HG03060 (cell line): ENCODE results near the gene TPP1.

Source experiments
- ATAC-seq: cut with Tn5 transposase; IDR thresholded peaks from one replicate; pipeline ENCODE4 v1.9.1; 2021; ENCODE audit warnings: low read depth, moderate number of reproducible peaks; ENCODE audit not compliant: unreplicated experiment

TPP1 gene

GRCh38 chr11:6648501-6648900, 29.3 kb upstream of the TPP1 start:
- no peak for ATAC-seq

DNA sequence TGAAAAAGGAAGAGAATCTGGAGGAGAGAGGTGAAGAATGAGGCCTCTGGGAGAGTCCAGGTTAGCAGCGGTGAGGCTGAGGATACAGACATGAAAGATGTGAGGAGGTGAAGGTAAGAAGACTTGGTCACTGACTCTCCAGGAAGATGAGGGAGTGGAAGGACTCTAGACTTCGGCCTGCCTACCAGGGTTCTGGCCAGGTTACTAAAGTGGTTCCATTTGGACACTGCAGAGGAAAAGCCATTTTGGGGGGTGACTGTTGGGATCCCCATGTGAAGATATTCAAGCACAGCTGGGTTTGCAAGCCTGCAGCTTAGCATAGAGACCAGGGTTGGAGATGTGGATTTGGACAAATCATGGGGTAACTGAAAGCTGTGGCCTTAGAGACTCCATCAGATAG, 28.6 kb upstream of the TPP1 start:
- ATAC-seq = no peak

DNA sequence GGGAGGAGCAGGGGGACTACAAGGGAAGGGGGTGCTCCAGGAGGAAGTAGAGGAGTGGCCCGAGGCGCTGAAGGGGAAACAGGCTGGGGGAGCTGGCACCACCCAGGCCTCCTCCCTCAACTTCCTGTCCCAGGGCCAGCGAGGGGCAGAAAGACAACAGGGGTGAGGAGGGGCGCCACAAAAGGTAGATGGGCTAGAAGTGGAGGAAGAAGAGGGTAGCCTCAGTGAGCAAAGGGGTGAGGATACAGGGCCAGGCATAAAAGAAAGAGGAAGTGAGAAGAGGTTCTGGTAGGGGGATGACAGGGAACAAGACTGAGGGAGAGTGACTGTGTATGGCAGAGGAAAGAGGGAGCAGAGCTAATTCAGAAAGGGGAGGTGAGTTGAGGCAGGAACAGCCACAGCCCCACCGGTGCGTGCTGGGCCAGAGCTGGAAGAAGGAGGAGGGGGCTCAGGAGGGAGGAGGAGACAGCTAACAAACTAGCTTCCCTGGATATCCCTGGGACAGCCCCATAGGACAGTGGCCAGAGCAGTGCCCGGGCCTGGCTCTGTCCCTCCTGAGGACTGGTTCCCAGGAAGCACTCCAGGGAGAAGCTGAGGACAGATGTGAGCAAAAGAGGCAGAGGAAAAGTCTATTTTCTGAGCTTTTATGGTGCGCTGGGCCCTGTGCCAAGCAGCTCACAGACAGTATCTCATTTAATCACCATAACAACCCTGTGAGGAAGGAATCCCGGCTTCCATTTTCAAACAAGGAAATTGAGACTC, 27.9 kb upstream of the TPP1 start:
- ATAC-seq = peak; percentile 85

DNA sequence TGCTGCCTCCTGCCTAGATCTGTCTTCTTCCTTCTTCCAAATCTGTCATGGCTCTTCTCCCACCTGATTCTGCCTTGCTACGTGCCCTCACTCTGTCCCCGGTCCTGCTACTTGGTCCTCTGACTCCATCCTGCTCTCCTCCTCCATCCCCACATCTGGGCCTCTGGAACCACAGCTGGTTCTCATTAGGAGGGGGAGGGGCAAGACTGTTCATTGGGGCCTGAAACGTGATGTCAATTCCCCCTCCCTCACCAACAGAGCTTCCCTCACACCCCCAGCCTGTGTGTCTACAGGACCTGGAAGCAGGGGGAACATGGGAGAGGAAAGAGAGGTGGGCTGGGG, 27.3 kb upstream of the TPP1 start:
- ATAC-seq = no peak

DNA sequence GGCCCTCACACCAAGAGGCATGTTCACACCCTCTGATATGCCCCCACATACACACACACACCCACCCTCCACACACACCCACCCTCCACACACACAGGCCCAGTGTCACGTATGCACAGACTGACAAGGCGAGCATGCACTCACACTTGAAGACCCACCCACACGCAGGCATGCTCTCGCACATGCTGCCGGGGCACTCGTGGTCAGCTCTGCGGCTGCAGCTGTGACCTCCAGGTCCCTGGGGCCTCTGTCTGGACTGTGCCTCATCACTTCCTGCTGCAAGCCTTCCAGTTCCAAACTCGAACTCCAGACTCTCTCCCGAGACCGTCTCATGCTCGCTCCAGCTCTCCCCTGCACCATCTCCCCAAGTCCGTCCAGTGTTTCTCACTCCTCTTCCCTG, 26.8 kb upstream of the TPP1 start:
- no peak for ATAC-seq

GRCh38 chr11:6642957-6643356, 23.7 kb upstream of the TPP1 start:
- ATAC-seq = no peak

DNA sequence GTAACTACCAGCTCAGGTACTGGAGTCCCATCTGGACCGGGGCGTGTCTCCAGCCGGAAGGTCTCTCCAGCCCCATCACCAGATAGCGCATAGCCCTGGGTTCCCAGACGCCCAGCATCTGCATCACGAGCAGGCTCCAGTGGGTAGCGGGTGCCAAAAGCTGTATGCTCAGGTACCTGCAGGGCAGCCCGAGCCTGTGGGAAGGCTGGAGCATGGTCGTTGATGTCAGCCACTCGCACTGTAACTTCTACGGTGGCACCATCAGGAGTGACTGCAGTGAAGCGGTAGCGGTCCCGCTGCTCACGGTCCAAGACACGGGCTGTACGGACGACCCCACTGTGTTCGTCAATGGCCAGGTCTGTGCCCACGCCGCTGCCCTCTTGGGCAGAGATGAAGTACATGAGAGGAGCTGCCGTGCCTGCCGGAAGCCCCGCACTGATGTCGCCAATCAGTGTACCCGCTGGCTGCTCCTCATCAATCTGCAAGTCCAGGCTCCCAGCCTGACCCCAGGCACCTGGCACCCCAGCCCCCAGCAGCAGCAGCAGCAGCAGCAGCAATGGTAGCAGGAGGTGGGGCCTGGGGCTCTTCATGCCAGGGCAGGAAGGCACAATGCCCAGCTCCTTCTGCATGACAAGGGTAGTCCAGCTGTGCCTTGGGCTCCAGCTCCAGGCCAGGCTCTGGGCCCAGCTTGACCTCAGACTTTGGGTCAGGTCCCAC, 21.9 kb upstream of the TPP1 start:
- no peak for ATAC-seq

DNA sequence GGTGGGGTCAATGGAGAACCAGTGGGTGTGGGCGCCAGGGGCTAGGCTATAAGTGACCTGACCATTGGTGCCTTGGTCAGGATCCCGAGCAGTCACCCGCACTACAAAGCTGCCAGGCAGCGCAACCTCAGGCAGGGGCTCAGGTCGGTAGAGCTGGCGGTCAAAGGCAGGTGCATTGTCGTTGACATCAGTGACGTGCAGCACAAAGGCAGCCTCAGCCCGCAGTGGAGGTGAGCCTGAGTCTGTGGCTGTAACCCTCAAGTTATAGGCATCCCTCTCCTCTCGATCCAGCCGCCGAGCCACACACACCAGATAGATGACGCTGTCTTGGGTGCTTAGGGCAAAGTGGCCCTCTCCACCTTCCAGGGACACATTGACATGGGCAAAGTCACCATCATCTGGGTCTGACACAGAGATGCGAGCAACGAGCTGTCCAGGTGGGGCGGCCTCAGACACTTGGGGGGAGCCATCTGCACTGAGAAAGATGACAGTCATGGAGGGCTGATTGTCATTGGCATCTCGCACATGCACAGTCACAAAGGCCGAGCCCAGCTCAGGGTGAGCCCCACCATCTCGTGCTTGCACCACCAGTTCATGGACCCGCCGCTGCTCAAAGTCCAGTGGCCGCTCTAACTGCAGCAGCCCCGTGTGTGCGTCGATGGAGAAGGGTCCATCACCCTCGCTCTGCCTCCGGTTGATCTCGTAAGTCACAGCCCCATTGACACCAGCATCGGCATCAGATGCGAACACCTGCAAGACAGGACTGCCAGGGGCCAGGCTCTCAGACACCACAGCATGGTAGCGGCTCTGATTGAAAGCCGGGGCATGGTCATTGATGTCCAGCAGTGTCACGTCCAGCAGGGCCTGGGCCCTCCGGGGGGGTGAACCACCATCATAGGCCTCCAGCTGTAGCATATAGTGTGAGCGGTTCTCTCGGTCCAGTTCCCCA, 21.1 kb upstream of the TPP1 start:
- no peak for ATAC-seq

DNA sequence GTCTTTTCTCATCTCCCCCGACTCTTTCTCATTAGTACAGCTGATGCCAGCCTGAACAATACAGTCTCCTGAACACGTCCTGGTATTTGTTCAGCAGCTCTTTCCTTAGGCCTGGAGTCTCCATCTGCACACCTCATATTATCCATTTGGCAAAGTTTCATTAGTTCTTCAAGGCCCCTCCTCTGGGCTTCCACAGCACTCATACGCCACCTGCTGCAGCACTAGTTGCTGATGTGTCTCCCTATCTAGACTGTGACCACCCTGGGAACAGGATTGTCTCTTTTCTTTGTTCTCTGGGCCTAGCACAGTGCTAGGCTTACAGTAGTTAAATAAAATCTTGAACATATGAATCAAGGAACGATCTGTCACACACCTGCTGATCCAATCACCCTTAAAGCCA, 19.2 kb upstream of the TPP1 start:
- ATAC-seq = no peak

DNA sequence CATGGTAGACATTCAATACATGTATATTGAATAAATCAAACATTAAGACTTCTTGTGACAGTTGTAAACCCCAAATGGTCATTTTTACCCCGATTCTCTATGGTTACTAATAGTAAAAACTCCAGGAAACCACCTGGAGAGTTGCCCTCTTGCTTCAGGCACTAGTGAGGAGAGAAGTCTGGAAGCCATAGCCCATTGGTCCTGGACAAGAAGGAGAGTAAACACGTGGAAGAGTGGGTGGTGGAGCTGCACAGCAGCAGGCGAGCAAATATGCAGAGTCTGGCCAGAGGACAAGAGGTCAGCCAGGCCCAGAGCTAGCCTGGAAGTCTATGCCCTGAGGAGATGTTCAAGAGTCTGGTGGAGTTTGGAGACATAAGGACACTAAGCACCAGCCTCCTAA, 18.6 kb upstream of the TPP1 start:
- ATAC-seq = no peak

DNA sequence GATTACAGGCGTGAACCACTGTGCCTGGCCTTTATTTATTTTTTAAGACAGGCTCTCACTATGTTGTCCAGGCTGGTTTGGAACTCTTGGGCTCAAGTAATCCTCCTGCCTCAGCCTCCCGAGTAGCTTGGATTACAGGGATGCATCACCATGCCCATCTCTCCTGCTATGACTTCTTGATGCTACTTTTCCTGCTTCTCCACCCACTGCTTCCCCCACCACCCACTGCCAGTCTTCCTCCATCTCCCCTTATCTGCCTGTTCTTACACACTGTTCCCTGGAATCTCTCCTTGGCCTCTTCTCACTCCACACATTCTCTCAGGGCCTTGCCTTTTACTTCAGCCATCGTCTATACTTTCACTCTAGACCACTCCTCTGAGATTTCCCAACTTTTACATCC, 17.3 kb upstream of the TPP1 start:
- no peak for ATAC-seq

- ATAC-seq = no peak
These were observed 16.1 kb upstream of the TPP1 start for GRCh38 chr11:6635082-6635932.

GRCh38 chr11:6634534-6634933, 15.3 kb upstream of the TPP1 start:
- no peak for ATAC-seq

DNA sequence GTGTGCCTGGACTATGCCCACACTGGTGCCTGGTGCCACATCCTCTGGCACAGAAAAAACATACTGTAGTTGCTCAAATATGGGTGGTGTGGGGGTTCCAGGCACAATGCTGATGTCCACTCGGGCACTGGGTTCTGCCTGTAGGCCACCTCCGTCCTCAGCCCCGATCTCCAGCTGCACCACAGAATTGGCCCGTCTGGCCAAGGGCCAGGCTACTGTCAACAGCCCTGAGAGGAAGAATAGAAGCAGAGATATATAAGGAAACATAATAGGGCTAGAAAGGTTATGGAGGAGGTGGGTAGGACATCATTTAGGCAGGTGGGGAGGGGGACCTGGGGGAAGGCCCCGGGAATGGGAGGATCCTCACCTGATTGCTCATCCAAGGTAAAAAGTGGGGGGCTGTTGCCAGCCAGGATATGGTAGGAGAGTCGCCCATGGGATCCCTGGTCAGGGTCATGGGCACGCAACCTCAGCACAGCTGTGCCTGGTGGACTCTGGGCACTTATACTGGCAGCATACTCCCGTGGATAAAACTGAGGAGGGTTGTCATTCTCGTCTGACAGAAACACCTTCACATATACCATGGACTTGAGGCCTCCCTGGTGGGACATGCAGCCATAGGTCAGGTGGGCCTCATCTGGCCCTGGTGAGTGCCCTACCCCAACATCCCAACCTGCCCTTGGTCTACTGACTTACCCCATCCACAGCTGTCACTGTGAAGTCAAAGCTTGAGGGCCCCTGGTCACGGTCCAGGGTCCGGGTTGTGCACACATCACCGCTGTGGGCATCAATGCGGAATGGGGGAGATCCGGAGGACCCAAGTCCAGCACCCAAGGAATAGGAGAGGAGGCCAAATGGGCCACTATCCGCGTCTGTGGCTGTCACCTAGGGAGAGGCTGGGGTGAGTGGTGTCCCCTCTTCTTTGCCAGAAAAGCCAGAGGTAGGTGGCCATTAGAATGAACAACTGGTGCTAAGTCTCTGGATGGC, 14.5 kb upstream of the TPP1 start:
- ATAC-seq = no peak

- ATAC-seq = no peak
These were observed 13.2 kb upstream of the TPP1 start for GRCh38 chr11:6632116-6633073.

- no peak for ATAC-seq
These were observed 12.2 kb upstream of the TPP1 start for GRCh38 chr11:6631361-6631890.

- ATAC-seq = no peak
These were observed 11.5 kb upstream of the TPP1 start for GRCh38 chr11:6630632-6631291.
